GM12801 (cell line): Measurements from ENCODE around the gene MYOCD.

Source experiments
- CTCF ChIP-seq: IDR thresholded peaks from one replicate; pipeline ENCODE4 v1.5.1; 2011; ENCODE audit warnings: control low read depth; ENCODE audit not compliant: insufficient read length; ENCODE audit errors: extremely low read depth

The MYOCD gene

GRCh38 chr17:12712415-12712814 is 46.7 kb downstream of the MYOCD start:
- no peak for TF ChIP-seq CTCF

- TF ChIP-seq CTCF, result no peak
Observed at GRCh38 chr17:12712941-12713340, 47.3 kb downstream of the MYOCD start.

- TF ChIP-seq CTCF, result no peak
Observed at GRCh38 chr17:12719948-12720347, 54.3 kb downstream of the MYOCD start.

GRCh38 chr17:12721581-12721980 is 55.9 kb downstream of the MYOCD start:
- no peak for TF ChIP-seq CTCF

- TF ChIP-seq CTCF, result no peak
Observed at GRCh38 chr17:12722282-12722681, 56.6 kb downstream of the MYOCD start.

- no peak for TF ChIP-seq CTCF
Observed at GRCh38 chr17:12726131-12726530, 60.4 kb downstream of the MYOCD start.

- TF ChIP-seq CTCF, result no peak
Observed at GRCh38 chr17:12727076-12727760, 61.5 kb downstream of the MYOCD start.
